Loucy (cell line): ENCODE measurements around the gene ZNF548.

Experiments
- H2AFZ ChIP-seq: fragments of 200-600 bp; sonication (generic); 2 replicates; pipeline ENCODE4 v1.6.0; 2016; ENCODE audit warnings: antibody characterized with exemption, mild to moderate bottlenecking, low read length, moderate library complexity
- H3F3A ChIP-seq: fragments of 200-600 bp; 2 replicates; pipeline ENCODE4 v1.6.0; 2016; ENCODE audit warnings: antibody characterized with exemption, low read depth, mild to moderate bottlenecking
- H3K27me3 ChIP-seq: fragments of 200-600 bp; sonication (generic); 2 replicates; pipeline ENCODE4 v1.6.1; 2014; ENCODE audit warnings: low read length, mild to moderate bottlenecking; ENCODE audit not compliant: insufficient read depth, poor library complexity, severe bottlenecking
- H3K36me3 ChIP-seq: fragments of 200-600 bp; sonication (generic); 2 replicates; pipeline ENCODE4 v1.6.1; 2016; ENCODE audit warnings: low read length; ENCODE audit not compliant: insufficient read depth
- H3K4me1 ChIP-seq: fragments of 200-600 bp; sonication (generic); 2 replicates; pipeline ENCODE4 v1.5.1; 2014; ENCODE audit warnings: low read length, mild to moderate bottlenecking; ENCODE audit not compliant: insufficient read depth, poor library complexity, severe bottlenecking
- H3K4me2 ChIP-seq: fragments of 200-600 bp; sonication (generic); 2 replicates; pipeline ENCODE4 v1.6.0; 2014; ENCODE audit warnings: antibody characterized with exemption, low read length, low read depth, mild to moderate bottlenecking; ENCODE audit not compliant: poor library complexity, severe bottlenecking
- H3K4me3 ChIP-seq: fragments of 200-600 bp; sonication (generic); 2 replicates; pipeline ENCODE4 v1.5.1; 2014; ENCODE audit warnings: low read length, mild to moderate bottlenecking, mixed read lengths; ENCODE audit not compliant: poor library complexity, severe bottlenecking
- H3K79me2 ChIP-seq: fragments of 200-600 bp; sonication (generic); 2 replicates; pipeline ENCODE4 v1.6.1; 2014; ENCODE audit warnings: low read length; ENCODE audit not compliant: insufficient read depth
- H3K9ac ChIP-seq: fragments of 200-600 bp; sonication (generic); 2 replicates; pipeline ENCODE4 v1.6.0; 2014; ENCODE audit warnings: mild to moderate bottlenecking, low read depth, low read length, moderate library complexity; ENCODE audit not compliant: poor library complexity, severe bottlenecking
- H3K9me2 ChIP-seq: fragments of 200-600 bp; sonication (generic); replicated peaks from 2 replicates; pipeline ENCODE4 v1.6.1; 2016; ENCODE audit warnings: low read depth, low read length, mixed read lengths
- H3K9me3 ChIP-seq: fragments of 200-600 bp; sonication (generic); 2 replicates; pipeline ENCODE4 v1.6.1; 2014; ENCODE audit warnings: mild to moderate bottlenecking, antibody characterized with exemption, low read length, low read depth; ENCODE audit not compliant: insufficient read depth
- H4K20me1 ChIP-seq: fragments of 200-600 bp; sonication (generic); 2 replicates; pipeline ENCODE4 v1.6.0; 2014; ENCODE audit warnings: antibody characterized with exemption, low read length, mild to moderate bottlenecking; ENCODE audit not compliant: insufficient read depth, poor library complexity, severe bottlenecking
- EZH2phosphoT487 ChIP-seq: fragments of 200-600 bp; IDR thresholded peaks from 2 replicates; pipeline ENCODE4 v1.6.1; 2018; ENCODE audit warnings: antibody characterized with exemption, mild to moderate bottlenecking, moderate library complexity, borderline replicate concordance
- TF ChIP-seq, protein P1 (sequence below): fragments of 200-600 bp; sonication (generic); conservative IDR thresholded peaks from 2 replicates; pipeline ENCODE4 v1.5.1; 2014; ENCODE audit warnings: mild to moderate bottlenecking, antibody characterized with exemption, low read length

Gene ZNF548

DNA sequence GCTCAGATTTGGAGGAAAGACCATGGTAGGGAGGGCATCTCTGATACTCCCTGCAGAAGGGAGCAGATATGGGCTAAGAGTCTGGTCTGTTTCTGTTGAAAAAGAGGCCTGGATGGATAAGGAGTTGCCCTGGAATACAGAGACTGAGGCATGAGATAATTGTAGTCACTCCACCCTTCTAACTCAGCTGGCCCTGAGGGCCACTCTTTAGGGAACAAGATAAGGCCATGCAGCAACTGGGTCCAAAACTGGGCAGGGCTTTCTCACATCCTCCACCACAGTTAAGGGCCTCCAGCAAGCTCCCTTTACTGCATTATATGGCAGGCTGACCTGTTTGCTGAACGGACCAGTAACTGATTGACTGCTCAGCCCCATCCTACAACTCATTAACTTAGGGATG, 46.8 kb downstream of the ZNF548 start:
- H3K9ac ChIP-seq: peak overlapping the region; percentile 79
- no peaks in the 10 kb centered on the region for H3F3A ChIP-seq
- peaks cover 53% of the 10 kb centered on the region for H3K79me2 ChIP-seq

DNA sequence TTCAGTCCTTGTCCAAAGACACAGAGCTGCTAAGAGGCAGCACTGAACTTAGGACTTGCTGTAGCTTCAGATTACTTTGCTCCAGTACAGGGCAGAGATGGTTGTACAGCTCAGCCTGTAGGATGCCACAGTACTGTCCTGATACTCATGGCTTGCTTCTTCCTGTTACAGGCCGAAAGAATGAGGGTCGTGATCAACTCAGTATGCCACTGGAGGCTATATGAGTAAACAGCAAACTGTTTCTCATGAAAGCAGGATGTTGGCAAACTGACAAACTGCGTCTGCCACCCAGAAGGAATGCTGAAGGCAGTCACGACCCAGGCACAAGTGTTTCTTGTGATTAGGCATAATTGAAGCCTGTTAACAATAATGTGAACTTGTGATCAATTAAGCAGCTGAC, 48.3 kb downstream of the ZNF548 start:
- Histone ChIP-seq H3K36me3 (peaks cover 4% of the 10 kb centered on the region; the same call in 1 of the 2 replicates), H3K4me3 (no peak overlapping the region), H3K27me3 (no peaks in the 10 kb centered on the region), H3K9me2 (no peaks in the 10 kb centered on the region), H3F3A (no peaks in the 10 kb centered on the region), H3K9me3 (no peaks in the 10 kb centered on the region), H4K20me1 (peaks cover 11% of the 10 kb centered on the region), H3K4me2 (peak overlapping the region; percentile 32), H3K9ac (no peak overlapping the region), H3K4me1 (peaks cover 22% of the 10 kb centered on the region), H3K79me2 (peaks cover 62% of the 10 kb centered on the region), H2AFZ (no peak overlapping the region)
- TF ChIP-seq, protein P1, sequence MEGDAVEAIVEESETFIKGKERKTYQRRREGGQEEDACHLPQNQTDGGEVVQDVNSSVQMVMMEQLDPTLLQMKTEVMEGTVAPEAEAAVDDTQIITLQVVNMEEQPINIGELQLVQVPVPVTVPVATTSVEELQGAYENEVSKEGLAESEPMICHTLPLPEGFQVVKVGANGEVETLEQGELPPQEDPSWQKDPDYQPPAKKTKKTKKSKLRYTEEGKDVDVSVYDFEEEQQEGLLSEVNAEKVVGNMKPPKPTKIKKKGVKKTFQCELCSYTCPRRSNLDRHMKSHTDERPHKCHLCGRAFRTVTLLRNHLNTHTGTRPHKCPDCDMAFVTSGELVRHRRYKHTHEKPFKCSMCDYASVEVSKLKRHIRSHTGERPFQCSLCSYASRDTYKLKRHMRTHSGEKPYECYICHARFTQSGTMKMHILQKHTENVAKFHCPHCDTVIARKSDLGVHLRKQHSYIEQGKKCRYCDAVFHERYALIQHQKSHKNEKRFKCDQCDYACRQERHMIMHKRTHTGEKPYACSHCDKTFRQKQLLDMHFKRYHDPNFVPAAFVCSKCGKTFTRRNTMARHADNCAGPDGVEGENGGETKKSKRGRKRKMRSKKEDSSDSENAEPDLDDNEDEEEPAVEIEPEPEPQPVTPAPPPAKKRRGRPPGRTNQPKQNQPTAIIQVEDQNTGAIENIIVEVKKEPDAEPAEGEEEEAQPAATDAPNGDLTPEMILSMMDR: no peak
- TF ChIP-seq EZH2phosphoT487: no peak

More for the DNA sequence above, 46.8 kb downstream of the ZNF548 start:
- Histone ChIP-seq H3K27me3 (no peaks in the 10 kb centered on the region), H3K9me2 (no peaks in the 10 kb centered on the region), H3K4me1 (peaks cover 22% of the 10 kb centered on the region), H3K36me3 (no peaks in the 10 kb centered on the region), H3K4me2 (peak overlapping the region; percentile 91), H3K9me3 (no peaks in the 10 kb centered on the region), H2AFZ (no peak overlapping the region), H4K20me1 (peaks cover 11% of the 10 kb centered on the region), H3K4me3 (peak overlapping the region; percentile 83)
- no peak for TF ChIP-seq EZH2phosphoT487
- TF ChIP-seq, protein P1: no peak

DNA sequence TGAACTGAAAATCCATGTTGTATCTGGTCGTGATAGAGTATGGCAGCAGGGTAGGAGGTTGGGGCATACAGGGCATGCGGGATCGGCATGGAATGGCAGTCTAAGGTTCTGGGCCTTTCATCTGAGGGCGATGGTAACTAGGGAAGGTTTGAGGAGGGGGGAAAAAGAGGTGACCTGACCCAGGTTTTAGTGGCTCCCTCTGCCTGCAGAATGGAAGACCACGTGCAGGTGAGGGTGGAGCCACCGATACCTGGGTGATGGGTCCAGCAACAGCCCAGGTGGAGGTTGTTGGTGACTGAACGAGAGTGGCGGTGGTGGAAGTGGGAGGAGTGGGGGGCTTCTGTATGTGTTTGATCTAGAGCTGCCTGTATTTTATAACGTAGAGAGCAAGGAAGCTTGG, 49.3 kb downstream of the ZNF548 start:
- TF ChIP-seq, protein P1: 0 out of 2 replicates have a peak, but pooled peaks have one; percentile 10
- TF ChIP-seq EZH2phosphoT487: no peak
- Histone ChIP-seq H3F3A (no peaks in the 10 kb centered on the region), H3K4me2 (peak overlapping the region; percentile 32), H3K4me1 (peaks cover 22% of the 10 kb centered on the region), H3K9me3 (no peaks in the 10 kb centered on the region), H3K36me3 (peaks cover 13% of the 10 kb centered on the region; the same call in 1 of the 2 replicates), H4K20me1 (peaks cover 11% of the 10 kb centered on the region), H3K9ac (no peak overlapping the region), H3K9me2 (no peaks in the 10 kb centered on the region), H2AFZ (no peak overlapping the region), H3K79me2 (peaks cover 64% of the 10 kb centered on the region), H3K4me3 (no peak overlapping the region), H3K27me3 (no peaks in the 10 kb centered on the region)
